ENCODE measurements around the gene FHL2.

FHL2 gene

GRCh38 chr2:105411720-105412407, 13.0 kb upstream of the FHL2 start:
- H3K27me3 ChIP-seq (replicated peaks; ENCODE audit: insufficient read depth, low read length) = no peaks in the 10 kb centered on the region
- H3K4me3 ChIP-seq (ENCODE audit: low read length) = no peak overlapping the region
- H3K36me3 ChIP-seq (replicated peaks; ENCODE audit: insufficient read depth, low read length) = no peaks in the 10 kb centered on the region
- no peak for DNase-seq
- H3F3A ChIP-seq (ENCODE audit: insufficient read depth, low read length) = no peaks in the 10 kb centered on the region
- no peak overlapping the region for H3K27ac ChIP-seq (ENCODE audit: low read length)
- TF ChIP-seq EZH2 (optimal IDR thresholded peaks at IDR 0.05; ENCODE audit: low read depth, low read length) (no peak), EZH2phosphoT487 (IDR thresholded peaks at IDR 0.05; ENCODE audit: low read length) (no peak)
- TF ChIP-seq, protein P1, sequence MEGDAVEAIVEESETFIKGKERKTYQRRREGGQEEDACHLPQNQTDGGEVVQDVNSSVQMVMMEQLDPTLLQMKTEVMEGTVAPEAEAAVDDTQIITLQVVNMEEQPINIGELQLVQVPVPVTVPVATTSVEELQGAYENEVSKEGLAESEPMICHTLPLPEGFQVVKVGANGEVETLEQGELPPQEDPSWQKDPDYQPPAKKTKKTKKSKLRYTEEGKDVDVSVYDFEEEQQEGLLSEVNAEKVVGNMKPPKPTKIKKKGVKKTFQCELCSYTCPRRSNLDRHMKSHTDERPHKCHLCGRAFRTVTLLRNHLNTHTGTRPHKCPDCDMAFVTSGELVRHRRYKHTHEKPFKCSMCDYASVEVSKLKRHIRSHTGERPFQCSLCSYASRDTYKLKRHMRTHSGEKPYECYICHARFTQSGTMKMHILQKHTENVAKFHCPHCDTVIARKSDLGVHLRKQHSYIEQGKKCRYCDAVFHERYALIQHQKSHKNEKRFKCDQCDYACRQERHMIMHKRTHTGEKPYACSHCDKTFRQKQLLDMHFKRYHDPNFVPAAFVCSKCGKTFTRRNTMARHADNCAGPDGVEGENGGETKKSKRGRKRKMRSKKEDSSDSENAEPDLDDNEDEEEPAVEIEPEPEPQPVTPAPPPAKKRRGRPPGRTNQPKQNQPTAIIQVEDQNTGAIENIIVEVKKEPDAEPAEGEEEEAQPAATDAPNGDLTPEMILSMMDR (IDR thresholded peaks at IDR 0.05; ENCODE audit: low read length) = no peak; the same call in 1 of the 2 replicates
- H3K4me1 ChIP-seq (ENCODE audit: low read length) = peaks cover 10% of the 10 kb centered on the region; the same call in 1 of the 2 replicates
- no peaks in the 10 kb centered on the region for H4K20me1 ChIP-seq (ENCODE audit: insufficient read depth, low read length)
- no peaks in the 10 kb centered on the region for H3K9me3 ChIP-seq (replicated peaks; ENCODE audit: insufficient read depth, low read length)
- no peak overlapping the region for H3K9ac ChIP-seq (ENCODE audit: low read length)
- H2AFZ ChIP-seq (ENCODE audit: low read length) = no peak overlapping the region
- H3K79me2 ChIP-seq (ENCODE audit: low read length) = no peaks in the 10 kb centered on the region
- no peak overlapping the region for H3K4me2 ChIP-seq (ENCODE audit: low read depth, low read length)
- H3K9me2 ChIP-seq (replicated peaks; ENCODE audit: insufficient read depth, low read length) = no peaks in the 10 kb centered on the region

GRCh38 chr2:105410554-105410953, 11.7 kb upstream of the FHL2 start:
- no peaks in the 10 kb centered on the region for H3K79me2 ChIP-seq (ENCODE audit: low read length)
- H2AFZ ChIP-seq (ENCODE audit: low read length) = no peak overlapping the region
- no peak for DNase-seq
- no peak for TF ChIP-seq EZH2 (optimal IDR thresholded peaks at IDR 0.05; ENCODE audit: low read depth, low read length)
- TF ChIP-seq EZH2phosphoT487 (IDR thresholded peaks at IDR 0.05; ENCODE audit: low read length) = no peak
- TF ChIP-seq, protein P1 (IDR thresholded peaks at IDR 0.05; ENCODE audit: low read length) = no peak
- H4K20me1 ChIP-seq (ENCODE audit: insufficient read depth, low read length) = no peaks in the 10 kb centered on the region
- no peaks in the 10 kb centered on the region for H3K36me3 ChIP-seq (replicated peaks; ENCODE audit: insufficient read depth, low read length)
- H3K9me2 ChIP-seq (replicated peaks; ENCODE audit: insufficient read depth, low read length) = no peaks in the 10 kb centered on the region
- H3K27me3 ChIP-seq (replicated peaks; ENCODE audit: insufficient read depth, low read length) = no peaks in the 10 kb centered on the region
- H3K9ac ChIP-seq (ENCODE audit: low read length) = no peak overlapping the region
- H3K4me1 ChIP-seq (ENCODE audit: low read length) = peaks cover 10% of the 10 kb centered on the region; the same call in 1 of the 2 replicates
- no peaks in the 10 kb centered on the region for H3F3A ChIP-seq (ENCODE audit: insufficient read depth, low read length)
- no peak overlapping the region for H3K27ac ChIP-seq (ENCODE audit: low read length)
- no peaks in the 10 kb centered on the region for H3K9me3 ChIP-seq (replicated peaks; ENCODE audit: insufficient read depth, low read length)
- no peak overlapping the region for H3K4me3 ChIP-seq (ENCODE audit: low read length)
- H3K4me2 ChIP-seq (ENCODE audit: low read depth, low read length) = no peak overlapping the region

DNA sequence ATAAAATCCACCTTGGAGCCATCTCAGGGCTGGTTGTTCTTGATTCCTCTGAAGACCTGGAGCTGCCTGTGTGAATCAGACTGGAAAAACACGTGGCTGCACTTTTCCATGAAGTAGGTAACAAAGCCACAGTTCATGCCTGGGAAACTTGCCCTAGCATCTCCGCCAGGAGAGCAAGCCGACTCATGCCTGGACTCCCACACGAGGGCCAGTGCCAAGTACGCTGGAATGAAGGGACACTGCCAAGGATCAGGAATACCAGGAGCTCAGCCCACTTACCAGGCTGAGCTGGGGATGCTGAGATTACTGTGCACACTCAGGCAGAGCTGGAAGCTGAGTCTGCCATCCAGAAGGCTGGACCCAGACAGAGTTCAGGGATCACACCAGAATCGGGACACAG, 10.9 kb upstream of the FHL2 start:
- DNase-seq = no peak
- Histone ChIP-seq H3K79me2 (ENCODE audit: low read length) (no peaks in the 10 kb centered on the region), H3K9me3 (replicated peaks; ENCODE audit: insufficient read depth, low read length) (no peaks in the 10 kb centered on the region), H4K20me1 (ENCODE audit: insufficient read depth, low read length) (no peaks in the 10 kb centered on the region), H3K4me3 (ENCODE audit: low read length) (no peak overlapping the region), H3K27me3 (replicated peaks; ENCODE audit: insufficient read depth, low read length) (no peaks in the 10 kb centered on the region), H3K4me2 (ENCODE audit: low read depth, low read length) (no peak overlapping the region), H3K9ac (ENCODE audit: low read length) (no peak overlapping the region), H2AFZ (ENCODE audit: low read length) (no peak overlapping the region), H3K27ac (ENCODE audit: low read length) (no peak overlapping the region), H3K9me2 (replicated peaks; ENCODE audit: insufficient read depth, low read length) (no peaks in the 10 kb centered on the region), H3K4me1 (ENCODE audit: low read length) (peaks cover 10% of the 10 kb centered on the region; the same call in 1 of the 2 replicates), H3K36me3 (replicated peaks; ENCODE audit: insufficient read depth, low read length) (no peaks in the 10 kb centered on the region), H3F3A (ENCODE audit: insufficient read depth, low read length) (no peaks in the 10 kb centered on the region)
- TF ChIP-seq EZH2 (optimal IDR thresholded peaks at IDR 0.05; ENCODE audit: low read depth, low read length) (no peak), EZH2phosphoT487 (IDR thresholded peaks at IDR 0.05; ENCODE audit: low read length) (no peak)
- TF ChIP-seq, protein P1 (IDR thresholded peaks at IDR 0.05; ENCODE audit: low read length) = no peak

All from MM.1S (cell line).